ENCODE data around the gene ELL.

The ELL gene

DNA sequence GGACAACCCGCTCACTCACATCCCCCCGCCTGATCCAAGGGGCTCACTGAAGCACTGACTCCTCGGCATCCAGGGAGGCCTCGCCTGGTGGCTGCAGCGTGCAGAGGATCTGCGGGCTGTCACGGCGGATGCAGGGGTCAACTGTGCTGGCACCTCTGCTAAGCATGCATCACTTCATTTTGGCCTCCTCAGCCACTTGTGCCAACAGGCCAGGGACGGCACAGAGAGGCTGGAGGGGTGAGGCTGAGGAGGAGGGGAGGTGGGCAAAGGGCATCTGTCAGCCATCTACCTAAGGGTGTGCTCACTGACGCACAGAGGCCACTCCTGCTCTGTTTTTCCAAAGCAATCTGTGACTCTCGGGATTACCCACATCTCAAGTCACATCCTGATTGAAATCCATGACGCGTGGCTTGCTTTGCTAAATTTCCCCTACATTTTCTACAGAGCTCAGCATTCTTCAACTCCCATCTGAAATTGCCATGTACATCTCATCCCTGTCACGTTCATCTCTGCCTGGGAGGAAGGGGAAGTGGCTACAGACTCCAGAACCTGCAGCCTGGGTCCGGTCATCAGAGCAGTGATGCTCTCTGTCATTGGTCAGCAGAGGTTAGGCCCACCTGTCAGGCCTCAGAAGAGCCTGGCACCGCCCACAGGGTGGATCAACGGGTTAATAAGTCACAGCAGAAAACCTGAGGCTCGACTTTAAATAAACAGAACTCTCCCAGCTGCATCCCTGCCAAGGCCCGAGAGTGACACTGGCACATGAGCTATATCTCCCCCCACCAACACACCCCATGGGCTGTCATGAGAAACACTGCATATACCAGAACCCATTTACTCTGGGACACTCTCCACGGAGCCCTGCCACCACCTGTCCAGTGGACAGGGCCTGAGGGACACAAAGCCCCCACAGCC, 17.6 kb downstream of the ELL start:
- DNase-seq (ENCODE audit: low read depth in 1 of 2, low spot score in 1 of 2): no peak
- TF ChIP-seq, protein P1, sequence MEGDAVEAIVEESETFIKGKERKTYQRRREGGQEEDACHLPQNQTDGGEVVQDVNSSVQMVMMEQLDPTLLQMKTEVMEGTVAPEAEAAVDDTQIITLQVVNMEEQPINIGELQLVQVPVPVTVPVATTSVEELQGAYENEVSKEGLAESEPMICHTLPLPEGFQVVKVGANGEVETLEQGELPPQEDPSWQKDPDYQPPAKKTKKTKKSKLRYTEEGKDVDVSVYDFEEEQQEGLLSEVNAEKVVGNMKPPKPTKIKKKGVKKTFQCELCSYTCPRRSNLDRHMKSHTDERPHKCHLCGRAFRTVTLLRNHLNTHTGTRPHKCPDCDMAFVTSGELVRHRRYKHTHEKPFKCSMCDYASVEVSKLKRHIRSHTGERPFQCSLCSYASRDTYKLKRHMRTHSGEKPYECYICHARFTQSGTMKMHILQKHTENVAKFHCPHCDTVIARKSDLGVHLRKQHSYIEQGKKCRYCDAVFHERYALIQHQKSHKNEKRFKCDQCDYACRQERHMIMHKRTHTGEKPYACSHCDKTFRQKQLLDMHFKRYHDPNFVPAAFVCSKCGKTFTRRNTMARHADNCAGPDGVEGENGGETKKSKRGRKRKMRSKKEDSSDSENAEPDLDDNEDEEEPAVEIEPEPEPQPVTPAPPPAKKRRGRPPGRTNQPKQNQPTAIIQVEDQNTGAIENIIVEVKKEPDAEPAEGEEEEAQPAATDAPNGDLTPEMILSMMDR (IDR thresholded peaks at IDR 0.05; ENCODE audit: insufficient read depth, low read length): no peak
- TF ChIP-seq POLR2AphosphoS5 (IDR thresholded peaks at IDR 0.05; ENCODE audit: low read depth): no peak
- TF ChIP-seq REST (IDR thresholded peaks at IDR 0.05; ENCODE audit: insufficient replicate concordance, low read depth): no peak
- peak; percentile 82 for TF ChIP-seq SPI1 (IDR thresholded peaks at IDR 0.05; ENCODE audit: borderline replicate concordance, low read depth)
- no peak for TF ChIP-seq GABPA (IDR thresholded peaks at IDR 0.05; ENCODE audit: low read depth)
- H3K4me3 ChIP-seq (replicated peaks; ENCODE audit: insufficient read depth, low read length): no peak overlapping the region
- H3K27ac ChIP-seq (replicated peaks): peak overlapping the region; percentile 71; the same call in 1 of the 2 replicates
- H3K27me3 ChIP-seq (ENCODE audit: insufficient read depth, poor library complexity, severe bottlenecking): no peaks in the 10 kb centered on the region

DNA sequence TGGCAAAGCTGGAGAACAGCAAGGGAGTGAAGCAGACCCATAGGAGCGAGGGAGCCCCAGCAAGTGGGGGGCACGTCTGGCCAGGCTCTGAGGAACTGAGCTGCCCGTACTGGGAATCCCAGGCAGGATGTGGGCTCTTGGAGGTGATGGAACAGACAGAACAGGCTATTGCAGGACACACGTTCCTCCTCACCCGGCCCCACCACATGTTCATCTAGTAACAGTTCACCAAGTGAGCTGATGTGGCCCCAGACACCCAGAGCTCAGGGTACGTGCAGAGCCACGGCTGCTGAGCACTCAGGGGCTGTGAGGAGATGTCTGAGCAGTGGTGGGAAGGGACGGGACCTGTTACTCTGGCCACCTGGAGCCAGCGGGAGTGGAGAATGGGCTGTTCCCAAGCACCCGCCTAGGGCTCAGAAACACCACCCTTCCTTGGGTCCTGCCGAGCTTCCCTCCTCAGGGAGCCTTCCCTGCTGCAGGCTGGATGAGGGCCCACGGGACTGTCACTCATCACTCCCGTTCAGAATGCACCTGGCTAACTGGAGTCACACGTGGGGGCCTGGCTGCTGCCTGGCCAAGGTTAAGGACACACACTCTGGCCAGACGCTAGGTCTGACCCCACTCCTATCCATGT, 18.4 kb downstream of the ELL start:
- DNase-seq (ENCODE audit: low read depth in 1 of 2, low spot score in 1 of 2): peak in 1 of 2 experiments; percentile 58
- peak overlapping the region; percentile 71 for H3K27ac ChIP-seq (replicated peaks)
- H3K4me3 ChIP-seq (replicated peaks; ENCODE audit: insufficient read depth, low read length): no peak overlapping the region
- no peaks in the 10 kb centered on the region for H3K27me3 ChIP-seq (ENCODE audit: insufficient read depth, poor library complexity, severe bottlenecking)
- TF ChIP-seq, protein P1 (IDR thresholded peaks at IDR 0.05; ENCODE audit: insufficient read depth, low read length): no peak
- no peak for TF ChIP-seq GABPA (IDR thresholded peaks at IDR 0.05; ENCODE audit: low read depth)
- TF ChIP-seq SPI1 (IDR thresholded peaks at IDR 0.05; ENCODE audit: borderline replicate concordance, low read depth): no peak

DNA sequence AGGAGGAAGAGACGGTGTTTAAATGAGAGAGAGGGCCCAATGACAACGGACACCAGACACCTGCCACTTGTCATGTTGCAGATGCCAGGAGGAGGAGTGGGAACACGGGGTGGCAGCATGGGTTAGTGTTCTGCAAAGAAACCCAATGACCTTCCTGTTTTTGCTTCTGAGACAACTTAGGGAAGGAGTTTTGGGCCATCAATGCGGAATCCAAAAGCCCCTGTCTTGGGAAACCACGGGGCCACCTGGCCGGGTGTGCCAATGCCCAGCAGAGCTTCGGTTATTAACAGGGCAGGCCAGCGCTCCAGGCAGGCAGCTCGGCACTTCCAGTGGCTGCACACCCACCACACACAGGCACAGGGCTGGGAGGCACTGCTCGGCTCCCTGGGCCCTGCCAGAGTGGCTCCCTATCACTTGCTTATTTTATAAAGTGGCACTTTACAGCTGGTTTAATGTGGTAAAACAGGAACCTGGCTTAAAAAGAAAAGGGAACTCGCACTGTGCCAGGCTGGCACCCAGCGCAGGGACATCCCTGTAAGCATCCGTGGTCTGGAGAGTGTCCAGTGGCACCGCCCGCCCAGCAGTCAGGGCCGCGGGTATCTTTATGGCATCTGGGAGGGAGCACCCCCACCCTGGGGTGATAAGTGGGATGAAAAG, 19.1 kb downstream of the ELL start:
- TF ChIP-seq REST (IDR thresholded peaks at IDR 0.05; ENCODE audit: insufficient replicate concordance, low read depth) (no peak), SPI1 (IDR thresholded peaks at IDR 0.05; ENCODE audit: borderline replicate concordance, low read depth) (peak; percentile 90), POLR2AphosphoS5 (IDR thresholded peaks at IDR 0.05; ENCODE audit: low read depth) (peak; percentile 63)
- no peaks in the 10 kb centered on the region for H3K27me3 ChIP-seq (ENCODE audit: insufficient read depth, poor library complexity, severe bottlenecking)
- H3K27ac ChIP-seq (replicated peaks): peak overlapping the region; percentile 71
- H3K4me3 ChIP-seq (replicated peaks; ENCODE audit: insufficient read depth, low read length): no peak overlapping the region
- DNase-seq (ENCODE audit: low read depth in 1 of 2, low spot score in 1 of 2): peak in 1 of 2 experiments; percentile 91

GRCh38 chr19:18502246-18502637, 19.6 kb downstream of the ELL start:
- H3K27me3 ChIP-seq (ENCODE audit: insufficient read depth, poor library complexity, severe bottlenecking): no peaks in the 10 kb centered on the region
- H3K27ac ChIP-seq (replicated peaks): peak overlapping the region; percentile 71
- DNase-seq (ENCODE audit: low read depth in 1 of 2, low spot score in 1 of 2): no peak
- TF ChIP-seq, protein P1 (IDR thresholded peaks at IDR 0.05; ENCODE audit: insufficient read depth, low read length): no peak
- TF ChIP-seq REST (IDR thresholded peaks at IDR 0.05; ENCODE audit: insufficient replicate concordance, low read depth) (no peak), POLR2AphosphoS5 (IDR thresholded peaks at IDR 0.05; ENCODE audit: low read depth) (no peak), GABPA (IDR thresholded peaks at IDR 0.05; ENCODE audit: low read depth) (no peak), SPI1 (IDR thresholded peaks at IDR 0.05; ENCODE audit: borderline replicate concordance, low read depth) (no peak)
- no peak overlapping the region for H3K4me3 ChIP-seq (replicated peaks; ENCODE audit: insufficient read depth, low read length)

Data from HL-60 (cell line).